GM23248 (cell line): ENCODE measurements around the gene TRPC4.

Source experiments
- EZH2 ChIP-seq: fragments of 200-600 bp; sonication (generic); IDR thresholded peaks from 2 replicates; pipeline ENCODE4 v1.6.1; 2018; ENCODE audit warnings: antibody characterized with exemption, mild to moderate bottlenecking; ENCODE audit not compliant: insufficient read depth, poor library complexity, severe bottlenecking
- EZH2phosphoT487 ChIP-seq: fragments of 200-600 bp; sonication (generic); IDR thresholded peaks from 2 replicates; pipeline ENCODE4 v1.6.1; 2018; ENCODE audit warnings: antibody characterized with exemption, moderate library complexity, mild to moderate bottlenecking, low read depth; ENCODE audit not compliant: insufficient read depth

GRCh38 chr13:37646531-37646930 lies 223.0 kb downstream of the TRPC4 start:
- TF ChIP-seq EZH2, result no peak
- no peak for TF ChIP-seq EZH2phosphoT487
